ENCODE measurements around the gene MYO1D. TPM values are rescaled to one million over a fixed set of nuclear protein-coding genes. Genes with fewer than 3 reads are reported as not detected.

Gene MYO1D
- total RNA-seq, 1 donor from 2014 or later: 73.3 TPM

DNA sequence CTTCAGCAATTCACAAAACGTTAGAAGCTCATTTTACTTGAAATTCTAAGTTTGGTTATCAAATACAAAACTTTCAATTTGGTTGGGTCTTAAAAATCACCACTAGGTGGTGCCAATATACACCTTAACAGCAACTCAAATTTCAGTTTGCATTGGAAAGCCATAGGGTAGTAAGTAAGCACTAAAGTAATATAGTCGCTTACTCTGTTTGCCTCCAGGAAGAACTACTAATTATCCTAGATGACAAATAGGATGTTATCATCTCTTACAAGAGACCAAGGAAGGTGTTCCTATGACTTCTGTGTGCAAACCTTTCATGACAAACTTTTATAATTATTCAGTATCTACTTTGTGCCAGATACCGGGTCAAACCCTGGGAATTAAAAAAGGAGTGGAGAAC lies 93.3 kb downstream of the MYO1D start:
- TF ChIP-seq, protein P1, sequence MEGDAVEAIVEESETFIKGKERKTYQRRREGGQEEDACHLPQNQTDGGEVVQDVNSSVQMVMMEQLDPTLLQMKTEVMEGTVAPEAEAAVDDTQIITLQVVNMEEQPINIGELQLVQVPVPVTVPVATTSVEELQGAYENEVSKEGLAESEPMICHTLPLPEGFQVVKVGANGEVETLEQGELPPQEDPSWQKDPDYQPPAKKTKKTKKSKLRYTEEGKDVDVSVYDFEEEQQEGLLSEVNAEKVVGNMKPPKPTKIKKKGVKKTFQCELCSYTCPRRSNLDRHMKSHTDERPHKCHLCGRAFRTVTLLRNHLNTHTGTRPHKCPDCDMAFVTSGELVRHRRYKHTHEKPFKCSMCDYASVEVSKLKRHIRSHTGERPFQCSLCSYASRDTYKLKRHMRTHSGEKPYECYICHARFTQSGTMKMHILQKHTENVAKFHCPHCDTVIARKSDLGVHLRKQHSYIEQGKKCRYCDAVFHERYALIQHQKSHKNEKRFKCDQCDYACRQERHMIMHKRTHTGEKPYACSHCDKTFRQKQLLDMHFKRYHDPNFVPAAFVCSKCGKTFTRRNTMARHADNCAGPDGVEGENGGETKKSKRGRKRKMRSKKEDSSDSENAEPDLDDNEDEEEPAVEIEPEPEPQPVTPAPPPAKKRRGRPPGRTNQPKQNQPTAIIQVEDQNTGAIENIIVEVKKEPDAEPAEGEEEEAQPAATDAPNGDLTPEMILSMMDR (IDR thresholded peaks at IDR 0.05): peak; percentile 80
- DNase-seq (no peak), ATAC-seq (peak; percentile 82)
- Histone ChIP-seq H3K9me3 (no peaks in the 10 kb centered on the region), H3K27ac (no peak overlapping the region), H3K27me3 (no peaks in the 10 kb centered on the region), H3K36me3 (no peaks in the 10 kb centered on the region), H3K4me1 (no peaks in the 10 kb centered on the region), H3K4me3 (no peak overlapping the region)
- intact Hi-C loops (cut with DNase I): loop anchor here (10.0 kb wide), 1 partner anchor 91 kb away; the partner anchor contains the start of gene MYO1D

DNA sequence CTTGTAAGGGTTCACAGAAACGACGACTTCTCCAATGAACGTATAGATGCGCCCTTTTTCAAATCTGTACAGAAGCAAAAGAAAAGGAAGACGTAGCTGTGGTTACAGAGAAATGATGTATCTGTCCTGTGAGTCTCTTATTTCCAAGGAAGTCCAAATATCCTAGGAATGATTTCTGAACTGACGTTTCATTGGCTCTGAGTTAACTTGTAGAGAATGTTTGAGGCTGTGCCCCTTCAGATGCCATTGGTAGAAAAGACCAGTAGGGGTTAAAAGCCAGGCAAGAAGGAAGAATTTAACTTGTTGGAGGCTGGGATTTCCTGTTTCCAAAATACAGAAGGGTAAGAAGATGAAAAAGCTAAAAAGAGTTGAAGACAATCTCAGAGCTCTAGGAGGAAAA lies 96.2 kb downstream of the MYO1D start:
- H3K27ac ChIP-seq: no peak overlapping the region
- H3K9me3 ChIP-seq: no peaks in the 10 kb centered on the region
- H3K4me1 ChIP-seq: no peaks in the 10 kb centered on the region
- DNase-seq (no peak), ATAC-seq (no peak)
- no peaks in the 10 kb centered on the region for H3K36me3 ChIP-seq
- no peaks in the 10 kb centered on the region for H3K27me3 ChIP-seq
- H3K4me3 ChIP-seq: no peak overlapping the region
- intact Hi-C loops (cut with DNase I): loop anchor here (10.0 kb wide), 1 partner anchor 94 kb away; the partner anchor contains the start of gene MYO1D
- TF ChIP-seq, protein P1 (IDR thresholded peaks at IDR 0.05): no peak

DNA sequence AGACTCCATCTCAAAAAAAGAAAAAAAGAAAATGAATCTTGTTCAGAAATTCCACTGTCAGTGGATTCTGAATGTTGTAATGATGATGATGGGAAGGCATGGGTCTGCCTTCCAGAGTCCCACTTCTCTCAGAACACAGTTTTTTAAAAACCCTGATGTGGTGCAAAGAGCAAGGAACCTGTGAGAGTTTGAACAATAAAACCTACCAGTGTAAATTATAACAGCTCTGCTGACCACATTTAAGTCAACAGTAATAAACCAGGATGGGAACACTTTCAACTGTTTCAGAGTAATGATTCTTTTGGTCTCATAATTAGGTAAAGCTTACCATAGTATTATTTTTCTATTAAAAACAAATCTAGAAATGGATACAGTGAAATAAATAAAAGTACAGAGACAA lies 99.0 kb downstream of the MYO1D start:
- Histone ChIP-seq H3K4me3 (no peak overlapping the region), H3K36me3 (no peaks in the 10 kb centered on the region), H3K27me3 (no peaks in the 10 kb centered on the region), H3K27ac (no peak overlapping the region), H3K9me3 (no peaks in the 10 kb centered on the region), H3K4me1 (no peaks in the 10 kb centered on the region)
- DNase-seq (no peak), ATAC-seq (no peak)
- intact Hi-C loops (cut with DNase I): no loop called here
- TF ChIP-seq, protein P1 (IDR thresholded peaks at IDR 0.05): no peak

DNA sequence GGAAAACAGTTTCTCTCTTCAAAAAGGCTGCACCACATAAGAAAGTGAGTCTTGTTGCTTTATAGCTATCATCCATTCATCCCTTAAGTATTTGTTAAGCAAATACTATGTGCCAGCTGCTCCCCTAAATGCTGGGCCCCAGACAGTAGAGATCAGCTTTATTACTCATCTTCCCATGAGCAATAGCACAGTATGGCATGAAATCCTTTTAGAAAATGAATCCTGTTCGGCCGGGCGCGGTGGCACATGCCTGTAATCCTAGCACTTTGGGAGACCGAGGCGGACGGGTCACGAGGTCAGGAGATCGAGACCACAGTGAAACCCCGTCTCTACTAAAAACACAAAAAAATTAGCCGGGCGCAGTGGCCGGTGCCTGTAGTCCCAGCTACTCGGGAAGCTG lies 99.5 kb downstream of the MYO1D start:
- H3K4me1 ChIP-seq: no peaks in the 10 kb centered on the region
- no peaks in the 10 kb centered on the region for H3K27me3 ChIP-seq
- H3K4me3 ChIP-seq: no peak overlapping the region
- no peak overlapping the region for H3K27ac ChIP-seq
- intact Hi-C loops (cut with DNase I): no loop called here
- DNase-seq (no peak), ATAC-seq (no peak)
- no peaks in the 10 kb centered on the region for H3K9me3 ChIP-seq
- TF ChIP-seq, protein P1 (IDR thresholded peaks at IDR 0.05): no peak
- no peaks in the 10 kb centered on the region for H3K36me3 ChIP-seq

DNA sequence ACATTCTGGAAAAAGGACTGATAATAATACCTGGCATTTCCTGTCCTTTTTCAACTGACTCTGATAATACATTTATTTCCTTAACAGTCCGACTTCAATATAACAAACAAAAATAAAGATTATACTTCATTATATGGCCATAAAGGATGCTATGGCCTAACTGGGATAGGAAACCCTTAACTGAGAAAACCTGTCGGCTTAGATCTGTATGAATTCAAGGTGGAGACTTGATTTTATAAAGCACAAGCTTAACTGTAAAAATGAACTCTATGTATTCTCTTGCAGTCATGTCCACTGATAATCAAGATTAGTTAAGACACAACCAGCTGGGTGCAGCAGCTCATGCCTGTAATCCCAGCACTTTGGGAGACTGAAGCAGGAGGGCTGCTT lies 102.2 kb downstream of the MYO1D start:
- intact Hi-C loops (cut with DNase I): no loop called here
- Histone ChIP-seq H3K27me3 (no peaks in the 10 kb centered on the region), H3K4me3 (no peak overlapping the region), H3K4me1 (no peaks in the 10 kb centered on the region), H3K9me3 (no peaks in the 10 kb centered on the region), H3K36me3 (peaks cover 6% of the 10 kb centered on the region), H3K27ac (no peak overlapping the region)
- DNase-seq: no peak
- no peak for ATAC-seq
- TF ChIP-seq, protein P1 (IDR thresholded peaks at IDR 0.05): no peak

All from upper lobe of right lung (tissue), 1 donor.